Jurkat, Clone E6-1 (cell line): ENCODE data around the gene SCAANT1.

Source experiments
- DNase-seq: peaks from one replicate; pipeline ENCODE4 v3.0.0-alpha.2; 2011; ENCODE audit warnings: low read depth, low spot score
- H3K4me3 ChIP-seq: 2 replicates; pipeline ENCODE4 v1.5.1; 2011; ENCODE audit warnings: mild to moderate bottlenecking, low read length, control low read depth, moderate library complexity

Gene SCAANT1

DNA sequence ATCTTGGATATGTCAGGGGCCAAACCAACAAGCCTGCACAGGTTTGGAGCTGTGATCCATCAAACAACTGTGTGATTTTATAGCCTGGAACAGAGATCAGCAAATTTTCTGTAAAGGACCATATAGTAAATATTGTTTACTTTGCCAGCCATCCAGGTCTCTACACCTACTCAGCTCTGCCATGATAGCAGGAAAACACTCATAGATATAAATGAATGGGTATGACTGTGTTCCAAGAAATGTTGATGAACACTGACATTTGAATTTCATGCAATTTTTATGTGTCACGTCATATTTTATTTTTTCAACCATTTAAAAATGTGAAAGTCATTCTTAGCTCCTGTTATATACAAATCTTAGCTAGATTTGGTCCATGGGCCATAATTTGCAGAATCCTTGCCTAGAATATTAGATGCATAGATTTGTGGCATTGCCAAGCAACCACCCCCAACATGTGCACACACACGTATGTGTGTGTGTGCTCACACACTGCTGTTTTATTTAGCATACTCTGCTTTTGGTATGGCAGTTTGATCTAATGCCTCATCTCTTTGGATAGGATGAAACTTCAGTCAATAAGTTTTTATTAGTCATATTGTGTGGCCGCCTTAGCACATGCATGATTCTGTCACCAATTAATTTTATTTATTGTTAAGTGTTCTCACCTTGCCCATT lies 42.1 kb downstream of the SCAANT1 start:
- H3K4me3 ChIP-seq: no peak overlapping the region

DNA sequence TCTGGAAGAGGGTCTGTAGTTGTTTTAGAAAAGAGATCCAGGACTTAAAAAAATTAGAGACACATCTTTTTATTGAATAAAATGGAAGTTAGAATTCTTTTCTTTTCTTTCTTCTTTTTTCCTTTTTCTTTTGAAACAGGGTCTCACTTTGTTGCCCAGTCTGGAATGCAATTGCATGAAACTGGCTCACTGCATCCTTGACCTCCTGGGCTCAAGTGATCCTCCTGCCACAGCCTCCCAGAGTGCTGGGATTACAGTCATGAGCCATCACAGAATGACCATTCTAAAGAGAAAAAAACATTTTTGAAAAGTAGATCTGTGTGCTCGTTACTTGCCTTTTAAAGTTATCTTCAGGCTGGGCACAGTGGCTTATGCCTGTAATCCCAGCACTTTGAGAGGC lies 45.0 kb downstream of the SCAANT1 start:
- no peak overlapping the region for H3K4me3 ChIP-seq
- no peak for DNase-seq

More for the DNA sequence above, 42.1 kb downstream of the SCAANT1 start:
- no peak for DNase-seq

DNA sequence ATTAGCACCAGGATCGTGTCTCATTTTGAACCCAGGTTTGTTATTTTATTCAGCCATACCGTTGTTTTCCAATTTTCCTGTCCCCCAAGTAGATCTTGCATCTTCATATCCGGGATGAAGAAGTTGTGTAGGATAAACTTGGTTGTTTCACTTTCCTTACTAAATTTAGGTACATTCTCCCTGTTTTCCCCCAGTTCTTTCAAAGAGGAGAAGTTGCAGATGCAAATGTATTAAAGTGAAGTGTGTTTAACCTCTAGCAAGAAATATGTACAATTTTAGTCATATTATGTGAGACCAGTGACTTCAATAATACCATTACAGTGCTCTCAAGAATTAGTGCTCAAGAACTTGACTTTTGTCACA lies 47.2 kb downstream of the SCAANT1 start:
- H3K4me3 ChIP-seq: peak overlapping the region; percentile 75
- no peak for DNase-seq

DNA sequence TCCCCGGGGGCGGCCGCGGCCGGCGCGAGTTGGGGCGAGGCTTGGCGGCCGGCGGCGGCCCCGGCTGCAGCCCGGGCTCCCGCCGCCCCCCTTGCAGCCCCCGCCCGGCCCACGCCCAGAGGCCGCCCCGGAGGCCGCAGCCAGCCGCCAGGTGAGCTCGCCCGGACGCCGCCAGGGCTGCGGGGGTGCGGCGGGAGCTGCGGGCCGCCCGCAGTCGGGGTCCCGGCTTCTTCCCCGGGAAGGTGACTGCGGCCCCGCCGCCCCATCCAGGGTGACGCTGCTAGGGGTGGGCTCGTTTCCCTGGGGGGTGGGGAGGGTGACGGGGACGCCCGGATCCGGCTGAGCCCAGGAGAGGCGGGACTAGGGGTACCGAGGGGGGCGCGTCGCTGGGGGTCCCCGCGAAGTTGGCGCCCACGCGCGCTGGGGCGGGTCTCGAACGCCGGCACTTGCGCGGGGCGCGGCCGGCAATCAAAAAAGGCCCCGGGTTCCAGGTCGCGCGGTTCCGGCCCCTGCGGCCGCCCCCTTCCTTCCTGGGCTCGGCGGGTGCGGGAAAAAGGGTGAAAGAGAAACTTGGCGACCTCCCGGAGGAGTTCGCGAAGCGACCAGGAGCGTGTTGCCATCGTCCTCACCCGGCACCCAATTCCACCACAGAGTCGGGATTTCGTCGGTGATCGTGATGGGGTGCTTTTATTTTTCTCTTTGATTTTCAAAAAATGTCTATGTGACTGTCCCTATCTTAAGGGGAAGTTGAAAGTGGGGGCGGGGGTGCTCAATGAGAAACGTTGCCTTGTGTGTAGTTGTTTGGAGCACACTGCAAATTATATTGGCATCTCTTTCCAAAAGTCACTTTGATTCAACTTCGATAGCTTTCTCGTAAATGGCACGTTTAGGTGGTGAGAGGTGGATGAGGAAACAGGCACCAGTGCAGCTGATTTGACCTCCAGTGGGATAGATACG lies 47.9 kb downstream of the SCAANT1 start:
- H3K4me3 ChIP-seq: peak overlapping the region; percentile 75
- no peak for DNase-seq

DNA sequence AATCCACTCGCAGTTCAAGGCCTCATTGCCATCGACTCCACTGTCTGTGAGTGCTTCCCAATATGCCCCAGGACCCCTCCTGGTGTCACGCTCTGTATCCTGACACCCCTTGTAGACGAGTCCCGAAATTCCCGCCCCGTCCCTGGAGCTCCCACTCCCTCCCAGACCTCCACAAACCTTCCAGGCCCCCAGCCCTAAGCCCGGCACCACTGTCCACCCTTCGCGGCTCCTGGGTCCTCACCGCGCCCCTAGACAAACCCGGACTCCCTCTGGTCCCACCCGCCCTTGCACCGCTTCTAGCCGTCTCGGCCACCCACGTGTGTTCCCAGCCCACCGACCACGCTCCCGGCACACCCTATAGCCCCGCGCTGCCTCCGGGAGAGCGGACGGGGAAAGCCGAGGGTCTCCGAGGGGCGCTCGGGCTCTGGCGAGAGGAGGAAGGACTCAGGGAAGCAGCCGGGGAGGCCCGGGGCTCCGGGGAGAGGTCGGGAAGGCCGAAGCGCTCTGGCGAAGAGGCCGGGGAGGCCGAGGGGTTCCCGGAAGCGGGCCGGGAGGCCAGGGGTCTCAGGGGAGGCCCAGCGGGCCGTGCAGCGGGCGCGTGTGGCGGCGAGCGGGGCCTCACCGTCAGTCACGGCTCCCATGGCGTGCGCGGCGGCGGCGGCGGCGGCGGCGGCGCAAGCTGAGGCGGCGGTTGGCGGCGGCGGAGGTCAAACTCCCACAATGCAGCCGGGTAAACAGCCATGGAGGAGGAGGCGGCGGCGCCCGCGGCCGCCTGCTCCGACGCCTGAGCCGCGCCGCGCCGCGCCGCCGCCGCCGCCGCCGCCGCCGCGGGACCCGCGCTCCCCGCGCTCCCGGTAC lies 48.8 kb downstream of the SCAANT1 start, which contains the start of the genes ATXN7 and THOC7:
Gene ATXN7, plus strand, starts transcription at position 718 of the 858 bp plus-strand sequence. CDS start 48,732 bp downstream, outside the sequence.
Gene THOC7, minus strand, starts transcription at position 656 of the 858 bp plus-strand sequence. Its CDS starts 15 bp downstream, at position 641.
- no peak for DNase-seq
- H3K4me3 ChIP-seq: peak within 1 kb of the TSS; percentile 83

GRCh38 chr3:63862804-63863149 lies 49.4 kb downstream of the SCAANT1 start:
- no peak for DNase-seq
- peak overlapping the region; percentile 83 for H3K4me3 ChIP-seq
